Measurements from ENCODE around the gene KPNA4.

KPNA4 gene

DNA sequence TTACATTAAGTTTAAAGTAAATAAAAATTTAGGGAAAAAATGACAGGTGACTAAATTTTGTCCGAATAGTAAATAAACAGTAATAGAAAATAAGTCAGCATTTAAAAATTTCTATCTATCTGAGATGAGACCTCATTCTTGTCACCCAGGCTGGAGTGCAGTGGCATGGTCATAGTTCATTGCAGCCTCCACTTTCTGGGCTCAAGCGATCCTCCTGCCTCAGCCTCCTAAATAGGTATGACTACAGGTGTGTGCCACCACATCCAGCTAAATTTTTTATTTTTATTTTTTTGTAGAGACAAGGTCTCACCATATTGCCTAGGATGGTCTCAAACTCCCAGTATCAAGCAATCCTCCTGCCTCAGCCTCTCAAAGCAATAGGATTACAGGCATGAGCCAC lies 7.8 kb downstream of the KPNA4 start:
- H3K79me2 ChIP-seq (ENCODE audit: control insufficient read depth, insufficient read depth, low read length), result peaks cover 65% of the 10 kb centered on the region

DNA sequence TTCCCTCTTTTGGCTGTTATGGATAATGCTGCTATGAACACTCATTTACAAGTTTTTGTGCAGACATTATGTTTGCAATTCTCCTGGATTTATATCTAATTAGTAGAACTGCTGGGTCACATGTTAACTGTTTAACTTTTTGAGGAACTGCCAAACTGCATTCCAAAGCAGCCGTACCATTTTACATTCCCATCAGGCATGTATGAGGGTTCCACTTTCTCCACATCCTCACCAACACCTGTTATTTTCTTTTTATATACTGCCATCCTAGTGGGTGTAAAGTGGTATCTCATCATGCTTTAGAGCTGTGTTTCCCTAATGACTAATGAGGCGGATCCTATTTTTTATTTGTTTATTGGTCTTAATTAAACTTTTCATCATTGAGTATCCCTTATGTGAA lies 9.2 kb downstream of the KPNA4 start:
- H3K4me2 ChIP-seq (ENCODE audit: low read length), result no peak overlapping the region
- no peak for DNase-seq
- H3K4ac ChIP-seq (ENCODE audit: low read depth, low read length), result no peak overlapping the region
- no peaks in the 10 kb centered on the region for H3K4me1 ChIP-seq (ENCODE audit: control insufficient read depth, low read depth, low read length)
- no peak overlapping the region for H2BK120ac ChIP-seq (ENCODE audit: low read depth, low read length)
- no peak overlapping the region for H2BK15ac ChIP-seq (replicated peaks; ENCODE audit: low read depth)
- H3K4me3 ChIP-seq (ENCODE audit: low read length), result no peak overlapping the region
- peaks cover 60% of the 10 kb centered on the region for H3K79me2 ChIP-seq (ENCODE audit: control insufficient read depth, insufficient read depth, low read length)
- H3K27me3 ChIP-seq (ENCODE audit: insufficient read depth, low read length, poor library complexity), result no peaks in the 10 kb centered on the region
- no peak overlapping the region for H3K27ac ChIP-seq (ENCODE audit: low read depth, low read length)
- no peak overlapping the region for H3K9ac ChIP-seq (ENCODE audit: low read length)
- H3K18ac ChIP-seq (ENCODE audit: low read length), result no peak overlapping the region
- H4K5ac ChIP-seq (ENCODE audit: low read length), result no peak overlapping the region
- H2BK5ac ChIP-seq (ENCODE audit: low read length), result no peak overlapping the region
- no peak overlapping the region for H3K23ac ChIP-seq (ENCODE audit: low read length)
- H3K79me1 ChIP-seq (ENCODE audit: low read length), result peaks cover 13% of the 10 kb centered on the region
- no peak overlapping the region for H2AK5ac ChIP-seq (ENCODE audit: low read length)
- WGBS (ENCODE audit: extremely low coverage, insufficient coverage, low lambda C conversion rate), result no CpG with 5 or more reads among the region's 2 CpGs
- no peak overlapping the region for H4K8ac ChIP-seq (ENCODE audit: low read depth, low read length)
- H3K36me3 ChIP-seq (ENCODE audit: control insufficient read depth, insufficient read depth, low read length), result no peaks in the 10 kb centered on the region
- no peak overlapping the region for H3K56ac ChIP-seq (ENCODE audit: low read length)

More for the DNA sequence above, 7.8 kb downstream of the KPNA4 start:
- H2BK15ac ChIP-seq (replicated peaks; ENCODE audit: low read depth), result no peak overlapping the region
- no peak overlapping the region for H3K56ac ChIP-seq (ENCODE audit: low read length)
- no peak overlapping the region for H3K4me2 ChIP-seq (ENCODE audit: low read length)
- H2AK5ac ChIP-seq (ENCODE audit: low read length), result no peak overlapping the region
- H3K18ac ChIP-seq (ENCODE audit: low read length), result no peak overlapping the region
- 100% methylated on average over 1 of the region's 2 CpGs for WGBS (ENCODE audit: extremely low coverage, insufficient coverage, low lambda C conversion rate)
- no peak overlapping the region for H3K4ac ChIP-seq (ENCODE audit: low read depth, low read length)
- no peak overlapping the region for H3K9ac ChIP-seq (ENCODE audit: low read length)
- no peaks in the 10 kb centered on the region for H3K27me3 ChIP-seq (ENCODE audit: insufficient read depth, low read length, poor library complexity)
- H3K36me3 ChIP-seq (ENCODE audit: control insufficient read depth, insufficient read depth, low read length), result no peaks in the 10 kb centered on the region
- H3K4me3 ChIP-seq (ENCODE audit: low read length), result no peak overlapping the region
- H3K4me1 ChIP-seq (ENCODE audit: control insufficient read depth, low read depth, low read length), result no peaks in the 10 kb centered on the region
- peaks cover 10% of the 10 kb centered on the region for H3K79me1 ChIP-seq (ENCODE audit: low read length)
- H4K5ac ChIP-seq (ENCODE audit: low read length), result no peak overlapping the region
- H2BK120ac ChIP-seq (ENCODE audit: low read depth, low read length), result no peak overlapping the region
- H2BK5ac ChIP-seq (ENCODE audit: low read length), result no peak overlapping the region
- no peak overlapping the region for H4K8ac ChIP-seq (ENCODE audit: low read depth, low read length)
- DNase-seq, result no peak
- H3K23ac ChIP-seq (ENCODE audit: low read length), result no peak overlapping the region
- no peak overlapping the region for H3K27ac ChIP-seq (ENCODE audit: low read depth, low read length)

DNA sequence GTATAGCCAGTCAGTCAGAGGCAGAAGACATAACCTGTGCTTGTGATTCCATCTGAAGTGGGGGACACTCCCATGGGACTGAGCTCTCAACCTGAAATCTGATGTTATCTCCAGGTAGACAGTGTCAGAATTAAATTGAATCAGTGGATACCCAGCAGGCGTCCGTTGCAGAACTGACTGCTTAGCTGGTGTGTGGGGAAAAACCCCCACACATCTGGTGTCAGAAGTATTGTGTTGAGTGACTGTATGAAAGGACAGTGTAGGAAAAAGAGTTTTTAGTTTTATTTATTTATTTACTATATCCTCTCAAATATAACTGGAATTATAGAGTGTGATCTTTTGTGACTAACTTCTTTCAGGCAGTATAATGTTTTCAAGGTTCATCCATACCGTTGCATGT lies 10.4 kb downstream of the KPNA4 start:
- Histone ChIP-seq H3K79me1 (ENCODE audit: low read length) (peaks cover 19% of the 10 kb centered on the region), H2AK5ac (ENCODE audit: low read length) (no peak overlapping the region), H4K8ac (ENCODE audit: low read depth, low read length) (no peak overlapping the region), H3K79me2 (ENCODE audit: control insufficient read depth, insufficient read depth, low read length) (peaks cover 62% of the 10 kb centered on the region), H4K5ac (ENCODE audit: low read length) (no peak overlapping the region), H3K27me3 (ENCODE audit: insufficient read depth, low read length, poor library complexity) (no peaks in the 10 kb centered on the region), H2BK15ac (replicated peaks; ENCODE audit: low read depth) (no peak overlapping the region), H3K36me3 (ENCODE audit: control insufficient read depth, insufficient read depth, low read length) (no peaks in the 10 kb centered on the region), H3K18ac (ENCODE audit: low read length) (no peak overlapping the region), H3K27ac (ENCODE audit: low read depth, low read length) (no peak overlapping the region), H3K4me2 (ENCODE audit: low read length) (no peak overlapping the region), H3K4ac (ENCODE audit: low read depth, low read length) (no peak overlapping the region), H3K23ac (ENCODE audit: low read length) (no peak overlapping the region), H2BK5ac (ENCODE audit: low read length) (no peak overlapping the region), H3K56ac (ENCODE audit: low read length) (no peak overlapping the region), H3K4me3 (ENCODE audit: low read length) (no peak overlapping the region), H2BK120ac (ENCODE audit: low read depth, low read length) (no peak overlapping the region), H3K4me1 (ENCODE audit: control insufficient read depth, low read depth, low read length) (no peaks in the 10 kb centered on the region), H3K9ac (ENCODE audit: low read length) (no peak overlapping the region)
- no CpG with 5 or more reads among the region's 3 CpGs for WGBS (ENCODE audit: extremely low coverage, insufficient coverage, low lambda C conversion rate)
- DNase-seq, result no peak

DNA sequence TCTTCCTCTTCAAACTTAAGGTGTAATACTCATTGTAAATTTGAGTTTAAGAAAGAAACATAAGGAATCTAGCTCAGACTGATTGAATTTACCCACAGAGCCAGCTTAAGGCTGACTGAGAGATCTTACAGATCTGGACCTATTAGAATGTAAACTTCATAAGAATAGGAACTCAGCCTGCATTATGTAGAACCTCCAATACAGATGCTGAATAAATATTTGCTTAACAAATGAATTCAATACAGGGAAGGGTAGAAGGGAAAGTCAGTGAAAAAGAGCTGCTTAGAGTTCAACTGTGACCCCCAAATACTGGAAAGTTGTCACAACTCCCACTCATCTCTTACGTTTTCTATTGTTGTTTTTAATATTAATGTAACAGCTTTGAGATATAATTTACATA lies 11.5 kb downstream of the KPNA4 start:
- no CpG with 5 or more reads among the region's 1 CpG for WGBS (ENCODE audit: extremely low coverage, insufficient coverage, low lambda C conversion rate)
- no peak overlapping the region for H3K18ac ChIP-seq (ENCODE audit: low read length)

DNA sequence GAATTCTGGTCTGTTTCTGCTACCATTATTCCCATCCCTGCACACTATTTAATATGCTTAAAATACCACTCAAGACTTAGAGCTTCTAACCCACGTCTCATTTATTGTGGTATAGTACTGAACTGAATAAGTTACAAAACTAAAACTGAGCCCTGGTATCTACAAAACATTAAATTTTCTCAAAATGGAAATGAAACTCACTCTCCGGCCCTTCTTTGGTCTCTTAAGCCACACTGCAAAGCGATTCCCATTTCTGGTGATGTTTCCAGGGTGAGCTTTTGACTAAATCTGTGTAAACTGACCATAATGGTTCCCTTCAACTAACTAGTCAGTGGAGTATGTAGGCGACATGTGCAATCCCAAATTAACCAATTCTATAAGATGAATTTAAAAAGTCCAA lies 18.6 kb downstream of the KPNA4 start:
- no peak overlapping the region for H3K9ac ChIP-seq (ENCODE audit: low read length)
- WGBS (ENCODE audit: extremely low coverage, insufficient coverage, low lambda C conversion rate), result no CpG with 5 or more reads among the region's 4 CpGs
- DNase-seq, result no peak

More for the DNA sequence above, 11.5 kb downstream of the KPNA4 start:
- Histone ChIP-seq H2BK15ac (replicated peaks; ENCODE audit: low read depth) (no peak overlapping the region), H4K8ac (ENCODE audit: low read depth, low read length) (no peak overlapping the region), H2BK120ac (ENCODE audit: low read depth, low read length) (no peak overlapping the region), H3K27me3 (ENCODE audit: insufficient read depth, low read length, poor library complexity) (no peaks in the 10 kb centered on the region), H4K5ac (ENCODE audit: low read length) (no peak overlapping the region), H3K27ac (ENCODE audit: low read depth, low read length) (no peak overlapping the region), H3K23ac (ENCODE audit: low read length) (no peak overlapping the region), H3K79me2 (ENCODE audit: control insufficient read depth, insufficient read depth, low read length) (peaks cover 56% of the 10 kb centered on the region), H3K9ac (ENCODE audit: low read length) (no peak overlapping the region), H3K36me3 (ENCODE audit: control insufficient read depth, insufficient read depth, low read length) (no peaks in the 10 kb centered on the region), H2BK5ac (ENCODE audit: low read length) (no peak overlapping the region), H3K4me3 (ENCODE audit: low read length) (no peak overlapping the region), H3K4me2 (ENCODE audit: low read length) (no peak overlapping the region), H3K56ac (ENCODE audit: low read length) (no peak overlapping the region), H3K4ac (ENCODE audit: low read depth, low read length) (no peak overlapping the region), H3K79me1 (ENCODE audit: low read length) (peaks cover 19% of the 10 kb centered on the region), H3K4me1 (ENCODE audit: control insufficient read depth, low read depth, low read length) (no peaks in the 10 kb centered on the region), H2AK5ac (ENCODE audit: low read length) (no peak overlapping the region)
- no peak for DNase-seq

DNA sequence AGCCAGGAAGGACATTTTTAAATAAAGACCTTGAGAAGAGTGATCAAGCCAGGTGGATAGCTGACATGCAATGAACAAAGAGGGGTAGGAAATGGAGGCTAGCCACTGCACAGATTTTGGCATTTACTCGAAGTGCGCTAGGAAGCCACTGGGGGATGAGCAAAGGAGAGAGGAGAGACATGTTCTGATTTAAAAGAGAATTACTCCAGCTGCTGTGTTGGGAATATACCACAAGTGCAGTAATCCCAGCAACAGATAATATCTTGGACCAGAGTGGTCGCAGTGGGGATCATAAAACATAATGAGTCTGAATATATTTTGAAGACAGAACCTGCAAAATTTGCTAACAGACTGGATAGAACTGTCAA lies 19.9 kb downstream of the KPNA4 start:
- Histone ChIP-seq H4K5ac (ENCODE audit: low read length) (no peak overlapping the region), H3K56ac (ENCODE audit: low read length) (no peak overlapping the region), H3K23ac (ENCODE audit: low read length) (no peak overlapping the region), H3K4me1 (ENCODE audit: control insufficient read depth, low read depth, low read length) (no peaks in the 10 kb centered on the region), H3K79me1 (ENCODE audit: low read length) (peaks cover 10% of the 10 kb centered on the region), H4K8ac (ENCODE audit: low read depth, low read length) (no peak overlapping the region), H2BK120ac (ENCODE audit: low read depth, low read length) (no peak overlapping the region), H2BK15ac (replicated peaks; ENCODE audit: low read depth) (no peak overlapping the region), H3K18ac (ENCODE audit: low read length) (no peak overlapping the region), H3K27me3 (ENCODE audit: insufficient read depth, low read length, poor library complexity) (no peaks in the 10 kb centered on the region), H3K4ac (ENCODE audit: low read depth, low read length) (no peak overlapping the region), H3K4me2 (ENCODE audit: low read length) (no peak overlapping the region), H3K79me2 (ENCODE audit: control insufficient read depth, insufficient read depth, low read length) (peaks cover 50% of the 10 kb centered on the region), H2AK5ac (ENCODE audit: low read length) (no peak overlapping the region), H3K9ac (ENCODE audit: low read length) (no peak overlapping the region), H3K36me3 (ENCODE audit: control insufficient read depth, insufficient read depth, low read length) (no peaks in the 10 kb centered on the region), H2BK5ac (ENCODE audit: low read length) (no peak overlapping the region), H3K4me3 (ENCODE audit: low read length) (no peak overlapping the region), H3K27ac (ENCODE audit: low read depth, low read length) (no peak overlapping the region)
- DNase-seq, result no peak
- WGBS (ENCODE audit: extremely low coverage, insufficient coverage, low lambda C conversion rate), result no CpG with 5 or more reads among the region's 3 CpGs

More for the DNA sequence above, 18.6 kb downstream of the KPNA4 start:
- Histone ChIP-seq H3K23ac (ENCODE audit: low read length) (no peak overlapping the region), H3K79me2 (ENCODE audit: control insufficient read depth, insufficient read depth, low read length) (peaks cover 52% of the 10 kb centered on the region), H2AK5ac (ENCODE audit: low read length) (no peak overlapping the region), H4K8ac (ENCODE audit: low read depth, low read length) (no peak overlapping the region), H3K4me3 (ENCODE audit: low read length) (no peak overlapping the region), H3K4me1 (ENCODE audit: control insufficient read depth, low read depth, low read length) (no peaks in the 10 kb centered on the region), H3K18ac (ENCODE audit: low read length) (no peak overlapping the region), H2BK120ac (ENCODE audit: low read depth, low read length) (no peak overlapping the region), H3K27ac (ENCODE audit: low read depth, low read length) (no peak overlapping the region), H3K27me3 (ENCODE audit: insufficient read depth, low read length, poor library complexity) (no peaks in the 10 kb centered on the region), H4K5ac (ENCODE audit: low read length) (no peak overlapping the region), H3K36me3 (ENCODE audit: control insufficient read depth, insufficient read depth, low read length) (no peaks in the 10 kb centered on the region), H2BK15ac (replicated peaks; ENCODE audit: low read depth) (no peak overlapping the region), H3K4me2 (ENCODE audit: low read length) (no peak overlapping the region), H3K79me1 (ENCODE audit: low read length) (peaks cover 12% of the 10 kb centered on the region), H3K56ac (ENCODE audit: low read length) (no peak overlapping the region), H3K4ac (ENCODE audit: low read depth, low read length) (no peak overlapping the region), H2BK5ac (ENCODE audit: low read length) (no peak overlapping the region)
